Loucy (cell line): ENCODE measurements around the gene KDR.

Experiments
- H2AFZ ChIP-seq: fragments of 200-600 bp; sonication (generic); 2 replicates; pipeline ENCODE4 v1.6.0; 2016; ENCODE audit warnings: antibody characterized with exemption, mild to moderate bottlenecking, low read length, moderate library complexity
- H3F3A ChIP-seq: fragments of 200-600 bp; 2 replicates; pipeline ENCODE4 v1.6.0; 2016; ENCODE audit warnings: antibody characterized with exemption, low read depth, mild to moderate bottlenecking
- H3K27me3 ChIP-seq: fragments of 200-600 bp; sonication (generic); 2 replicates; pipeline ENCODE4 v1.6.1; 2014; ENCODE audit warnings: low read length, mild to moderate bottlenecking; ENCODE audit not compliant: insufficient read depth, poor library complexity, severe bottlenecking
- H3K36me3 ChIP-seq: fragments of 200-600 bp; sonication (generic); 2 replicates; pipeline ENCODE4 v1.6.1; 2016; ENCODE audit warnings: low read length; ENCODE audit not compliant: insufficient read depth
- H3K4me1 ChIP-seq: fragments of 200-600 bp; sonication (generic); 2 replicates; pipeline ENCODE4 v1.5.1; 2014; ENCODE audit warnings: low read length, mild to moderate bottlenecking; ENCODE audit not compliant: insufficient read depth, poor library complexity, severe bottlenecking
- H3K4me2 ChIP-seq: fragments of 200-600 bp; sonication (generic); 2 replicates; pipeline ENCODE4 v1.6.0; 2014; ENCODE audit warnings: antibody characterized with exemption, low read length, low read depth, mild to moderate bottlenecking; ENCODE audit not compliant: poor library complexity, severe bottlenecking
- H3K4me3 ChIP-seq: fragments of 200-600 bp; sonication (generic); 2 replicates; pipeline ENCODE4 v1.5.1; 2014; ENCODE audit warnings: low read length, mild to moderate bottlenecking, mixed read lengths; ENCODE audit not compliant: poor library complexity, severe bottlenecking
- H3K79me2 ChIP-seq: fragments of 200-600 bp; sonication (generic); 2 replicates; pipeline ENCODE4 v1.6.1; 2014; ENCODE audit warnings: low read length; ENCODE audit not compliant: insufficient read depth
- H3K9ac ChIP-seq: fragments of 200-600 bp; sonication (generic); 2 replicates; pipeline ENCODE4 v1.6.0; 2014; ENCODE audit warnings: mild to moderate bottlenecking, low read depth, low read length, moderate library complexity; ENCODE audit not compliant: poor library complexity, severe bottlenecking
- H3K9me2 ChIP-seq: fragments of 200-600 bp; sonication (generic); replicated peaks from 2 replicates; pipeline ENCODE4 v1.6.1; 2016; ENCODE audit warnings: low read depth, low read length, mixed read lengths
- H3K9me3 ChIP-seq: fragments of 200-600 bp; sonication (generic); 2 replicates; pipeline ENCODE4 v1.6.1; 2014; ENCODE audit warnings: mild to moderate bottlenecking, antibody characterized with exemption, low read length, low read depth; ENCODE audit not compliant: insufficient read depth
- H4K20me1 ChIP-seq: fragments of 200-600 bp; sonication (generic); 2 replicates; pipeline ENCODE4 v1.6.0; 2014; ENCODE audit warnings: antibody characterized with exemption, low read length, mild to moderate bottlenecking; ENCODE audit not compliant: insufficient read depth, poor library complexity, severe bottlenecking
- EZH2phosphoT487 ChIP-seq: fragments of 200-600 bp; IDR thresholded peaks from 2 replicates; pipeline ENCODE4 v1.6.1; 2018; ENCODE audit warnings: antibody characterized with exemption, mild to moderate bottlenecking, moderate library complexity, borderline replicate concordance
- TF ChIP-seq, protein P1 (sequence below): fragments of 200-600 bp; sonication (generic); conservative IDR thresholded peaks from 2 replicates; pipeline ENCODE4 v1.5.1; 2014; ENCODE audit warnings: mild to moderate bottlenecking, antibody characterized with exemption, low read length

Gene KDR

DNA sequence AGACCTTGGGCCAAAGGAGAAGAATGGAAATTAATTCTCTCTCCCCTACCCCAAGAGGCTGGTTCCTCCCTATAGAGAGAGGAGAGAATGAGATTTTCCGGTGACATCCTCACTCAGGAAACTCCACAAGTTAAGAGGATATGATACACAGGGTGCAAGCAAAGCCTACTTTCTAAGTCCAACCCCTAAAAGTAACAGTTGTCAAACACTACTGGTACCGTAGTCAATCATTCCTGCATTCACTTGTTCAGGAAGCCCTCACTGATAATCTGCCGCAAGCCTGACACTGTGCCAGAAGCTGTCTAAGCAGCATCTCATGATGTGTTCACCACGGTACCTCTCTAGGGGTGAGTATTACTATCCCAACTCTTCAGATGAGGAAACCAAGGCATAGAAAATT, 41.7 kb downstream of the KDR start:
- no peak overlapping the region for H3K4me2 ChIP-seq
- no peak overlapping the region for H3K9ac ChIP-seq
- H4K20me1 ChIP-seq = no peaks in the 10 kb centered on the region
- no peaks in the 10 kb centered on the region for H3K9me2 ChIP-seq
- H3F3A ChIP-seq = no peaks in the 10 kb centered on the region
- no peak for TF ChIP-seq EZH2phosphoT487
- TF ChIP-seq, protein P1, sequence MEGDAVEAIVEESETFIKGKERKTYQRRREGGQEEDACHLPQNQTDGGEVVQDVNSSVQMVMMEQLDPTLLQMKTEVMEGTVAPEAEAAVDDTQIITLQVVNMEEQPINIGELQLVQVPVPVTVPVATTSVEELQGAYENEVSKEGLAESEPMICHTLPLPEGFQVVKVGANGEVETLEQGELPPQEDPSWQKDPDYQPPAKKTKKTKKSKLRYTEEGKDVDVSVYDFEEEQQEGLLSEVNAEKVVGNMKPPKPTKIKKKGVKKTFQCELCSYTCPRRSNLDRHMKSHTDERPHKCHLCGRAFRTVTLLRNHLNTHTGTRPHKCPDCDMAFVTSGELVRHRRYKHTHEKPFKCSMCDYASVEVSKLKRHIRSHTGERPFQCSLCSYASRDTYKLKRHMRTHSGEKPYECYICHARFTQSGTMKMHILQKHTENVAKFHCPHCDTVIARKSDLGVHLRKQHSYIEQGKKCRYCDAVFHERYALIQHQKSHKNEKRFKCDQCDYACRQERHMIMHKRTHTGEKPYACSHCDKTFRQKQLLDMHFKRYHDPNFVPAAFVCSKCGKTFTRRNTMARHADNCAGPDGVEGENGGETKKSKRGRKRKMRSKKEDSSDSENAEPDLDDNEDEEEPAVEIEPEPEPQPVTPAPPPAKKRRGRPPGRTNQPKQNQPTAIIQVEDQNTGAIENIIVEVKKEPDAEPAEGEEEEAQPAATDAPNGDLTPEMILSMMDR = no peak
- no peaks in the 10 kb centered on the region for H3K79me2 ChIP-seq
- no peaks in the 10 kb centered on the region for H3K9me3 ChIP-seq
- H3K4me1 ChIP-seq = no peaks in the 10 kb centered on the region
- no peaks in the 10 kb centered on the region for H3K27me3 ChIP-seq
- no peak overlapping the region for H3K4me3 ChIP-seq
- H3K36me3 ChIP-seq = no peaks in the 10 kb centered on the region
- H2AFZ ChIP-seq = no peak overlapping the region

DNA sequence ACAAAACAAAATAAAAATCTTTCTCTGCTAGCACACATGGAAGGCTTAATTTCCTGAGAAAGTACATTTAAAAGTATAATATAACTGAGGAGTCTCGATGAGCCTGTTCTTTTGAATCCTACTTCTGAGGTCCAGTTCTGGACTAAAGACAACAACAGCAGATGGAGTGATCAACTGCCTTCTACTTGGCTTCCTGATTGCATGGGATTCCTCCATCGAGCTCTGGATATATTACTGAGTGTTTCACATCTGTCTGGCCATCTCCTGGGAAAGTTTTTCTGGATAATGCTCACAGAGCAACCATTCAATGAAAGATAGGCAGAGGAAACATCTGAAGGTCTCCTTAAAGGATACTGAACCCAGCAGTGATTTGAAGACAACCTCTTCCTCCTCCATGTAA, 42.6 kb downstream of the KDR start:
- H3K4me2 ChIP-seq = no peak overlapping the region

DNA sequence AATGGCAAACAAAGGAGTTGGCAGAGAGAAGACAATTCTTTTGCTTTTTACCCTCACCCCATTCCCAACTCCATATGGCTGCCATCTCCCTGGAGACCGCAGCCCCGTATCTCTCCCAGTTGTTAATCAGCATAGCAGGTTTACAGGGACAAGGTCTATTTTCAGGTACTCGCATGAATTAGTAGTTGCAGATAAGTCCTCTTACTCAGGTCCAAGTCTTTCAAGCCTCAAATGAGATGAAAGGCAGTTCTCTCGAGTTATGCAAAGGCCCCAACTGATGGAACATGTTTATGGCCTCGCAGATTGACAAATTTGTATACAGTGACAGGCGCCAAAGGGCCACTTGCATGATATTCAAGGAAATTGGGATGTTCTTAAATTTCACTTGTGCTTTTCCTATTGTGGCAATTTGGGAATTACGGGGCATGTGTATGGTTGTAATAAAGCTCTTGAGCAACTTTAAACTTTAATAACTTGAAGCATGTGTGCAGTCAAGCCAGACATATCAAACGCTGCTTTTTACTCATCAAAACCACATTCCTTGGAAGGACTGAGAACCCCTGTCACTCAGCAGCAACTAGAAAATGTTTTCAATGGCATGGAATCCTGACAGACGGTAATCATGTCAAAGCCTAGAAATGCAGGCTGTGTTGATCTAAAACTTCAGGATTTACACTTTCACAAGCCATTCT, 45.1 kb downstream of the KDR start:
- Histone ChIP-seq H3K9me3 (no peaks in the 10 kb centered on the region), H3F3A (no peaks in the 10 kb centered on the region), H3K4me2 (no peak overlapping the region), H3K79me2 (no peaks in the 10 kb centered on the region), H3K9ac (no peak overlapping the region), H4K20me1 (no peaks in the 10 kb centered on the region), H3K27me3 (no peaks in the 10 kb centered on the region), H3K9me2 (no peaks in the 10 kb centered on the region), H3K36me3 (no peaks in the 10 kb centered on the region), H3K4me1 (peaks cover 6% of the 10 kb centered on the region), H3K4me3 (no peak overlapping the region), H2AFZ (no peak overlapping the region)
- no peak for TF ChIP-seq EZH2phosphoT487
- TF ChIP-seq, protein P1 = no peak

More for the DNA sequence above, 42.6 kb downstream of the KDR start:
- no peaks in the 10 kb centered on the region for H3K36me3 ChIP-seq
- no peak for TF ChIP-seq EZH2phosphoT487
- TF ChIP-seq, protein P1 = no peak
- H3K4me1 ChIP-seq = no peaks in the 10 kb centered on the region
- no peaks in the 10 kb centered on the region for H4K20me1 ChIP-seq
- no peak overlapping the region for H3K9ac ChIP-seq
- no peaks in the 10 kb centered on the region for H3K9me2 ChIP-seq
- H3K27me3 ChIP-seq = no peaks in the 10 kb centered on the region
- no peaks in the 10 kb centered on the region for H3K79me2 ChIP-seq
- H3K9me3 ChIP-seq = no peaks in the 10 kb centered on the region
- H3F3A ChIP-seq = no peaks in the 10 kb centered on the region
- no peak overlapping the region for H3K4me3 ChIP-seq
- H2AFZ ChIP-seq = no peak overlapping the region
